ENCODE results near the gene MAF.

DNA sequence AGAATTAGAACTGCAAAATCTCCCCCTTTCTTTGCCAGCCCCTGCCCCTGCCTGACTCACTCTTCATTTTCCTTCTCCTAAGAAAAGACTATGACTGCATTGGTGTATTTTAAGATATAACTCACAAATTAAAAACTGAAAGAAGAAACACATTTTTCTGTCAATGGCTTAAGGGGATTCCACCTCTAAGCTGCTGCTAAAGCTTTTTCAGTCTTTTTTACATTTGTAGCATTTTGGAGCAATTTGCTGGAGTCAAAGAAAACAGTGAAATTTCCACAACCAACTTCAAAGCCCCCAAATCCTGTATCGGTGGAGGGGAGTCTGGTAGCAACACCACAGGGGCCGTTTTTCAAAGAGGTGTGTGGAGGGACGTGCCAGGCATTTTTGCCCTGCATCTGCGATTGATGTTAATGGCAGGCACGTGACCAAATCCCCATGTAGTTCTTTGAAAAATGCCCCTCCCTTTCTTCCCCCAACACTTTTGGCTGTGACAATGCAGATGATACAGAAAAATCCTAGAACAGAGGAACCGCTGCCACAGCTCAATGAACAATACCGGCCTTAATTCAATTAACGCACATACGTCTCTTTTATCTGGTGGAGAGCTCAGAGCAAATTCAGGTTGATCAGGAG lies 28.5 kb downstream of the MAF start:
- TF ChIP-seq, protein P1, sequence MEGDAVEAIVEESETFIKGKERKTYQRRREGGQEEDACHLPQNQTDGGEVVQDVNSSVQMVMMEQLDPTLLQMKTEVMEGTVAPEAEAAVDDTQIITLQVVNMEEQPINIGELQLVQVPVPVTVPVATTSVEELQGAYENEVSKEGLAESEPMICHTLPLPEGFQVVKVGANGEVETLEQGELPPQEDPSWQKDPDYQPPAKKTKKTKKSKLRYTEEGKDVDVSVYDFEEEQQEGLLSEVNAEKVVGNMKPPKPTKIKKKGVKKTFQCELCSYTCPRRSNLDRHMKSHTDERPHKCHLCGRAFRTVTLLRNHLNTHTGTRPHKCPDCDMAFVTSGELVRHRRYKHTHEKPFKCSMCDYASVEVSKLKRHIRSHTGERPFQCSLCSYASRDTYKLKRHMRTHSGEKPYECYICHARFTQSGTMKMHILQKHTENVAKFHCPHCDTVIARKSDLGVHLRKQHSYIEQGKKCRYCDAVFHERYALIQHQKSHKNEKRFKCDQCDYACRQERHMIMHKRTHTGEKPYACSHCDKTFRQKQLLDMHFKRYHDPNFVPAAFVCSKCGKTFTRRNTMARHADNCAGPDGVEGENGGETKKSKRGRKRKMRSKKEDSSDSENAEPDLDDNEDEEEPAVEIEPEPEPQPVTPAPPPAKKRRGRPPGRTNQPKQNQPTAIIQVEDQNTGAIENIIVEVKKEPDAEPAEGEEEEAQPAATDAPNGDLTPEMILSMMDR (IDR thresholded peaks at IDR 0.05; ENCODE audit: low read length): no peak
- TF ChIP-seq EZH2phosphoT487 (IDR thresholded peaks at IDR 0.05; ENCODE audit: low read length): no peak
